Effector memory CD8-positive, alpha-beta T cell (primary cell): Measurements from ENCODE around the gene C9orf43.
"Not testable (repeated sequence)": the region's sequence is repeated elsewhere in the genome, so short reads cannot be mapped to it uniquely, and the experiment has no call there.

ENCODE experiments used
- ATAC-seq: fragments of 150-1000 bp; cut with Tn5 transposase; replicated peaks from 2 replicates; pipeline ENCODE4 v1.10.0; 2021; ENCODE audit warnings: mild to moderate bottlenecking, moderate library complexity
- DNase-seq, 3 experiments: peaks; one replicate each; pipeline ENCODE4 v3.0.0; 2021
- H3K27ac Mint-ChIP-seq, 2 donors: one replicate each; pipeline ENCODE4 v1.8.0; 2022; ENCODE audit warnings: mild to moderate bottlenecking in 2 of 2, mixed read lengths in 2 of 2, moderate library complexity in 2 of 2
- H3K27me3 Mint-ChIP-seq, 2 donors: one replicate each; pipeline ENCODE4 v1.8.0; 2022; ENCODE audit warnings: mixed read lengths in 2 of 2
- H3K36me3 Mint-ChIP-seq: one replicate; pipeline ENCODE4 v1.8.0; 2022; ENCODE audit warnings: mild to moderate bottlenecking, moderate library complexity, mixed read lengths; ENCODE audit not compliant: insufficient read depth
- H3K4me1 Mint-ChIP-seq, 2 donors: one replicate each; pipeline ENCODE4 v1.8.0; 2022; ENCODE audit warnings: low read depth in 2 of 2, mixed read lengths in 2 of 2
- H3K4me3 Mint-ChIP-seq, 2 donors: one replicate each; pipeline ENCODE4 v1.8.0; 2022; ENCODE audit warnings: mild to moderate bottlenecking in 2 of 2, mixed read lengths in 2 of 2, moderate library complexity in 2 of 2
- H3K9me3 Mint-ChIP-seq, 2 donors: one replicate each; pipeline ENCODE4 v1.8.0; 2022; ENCODE audit warnings: mixed read lengths in 2 of 2

Gene C9orf43

DNA sequence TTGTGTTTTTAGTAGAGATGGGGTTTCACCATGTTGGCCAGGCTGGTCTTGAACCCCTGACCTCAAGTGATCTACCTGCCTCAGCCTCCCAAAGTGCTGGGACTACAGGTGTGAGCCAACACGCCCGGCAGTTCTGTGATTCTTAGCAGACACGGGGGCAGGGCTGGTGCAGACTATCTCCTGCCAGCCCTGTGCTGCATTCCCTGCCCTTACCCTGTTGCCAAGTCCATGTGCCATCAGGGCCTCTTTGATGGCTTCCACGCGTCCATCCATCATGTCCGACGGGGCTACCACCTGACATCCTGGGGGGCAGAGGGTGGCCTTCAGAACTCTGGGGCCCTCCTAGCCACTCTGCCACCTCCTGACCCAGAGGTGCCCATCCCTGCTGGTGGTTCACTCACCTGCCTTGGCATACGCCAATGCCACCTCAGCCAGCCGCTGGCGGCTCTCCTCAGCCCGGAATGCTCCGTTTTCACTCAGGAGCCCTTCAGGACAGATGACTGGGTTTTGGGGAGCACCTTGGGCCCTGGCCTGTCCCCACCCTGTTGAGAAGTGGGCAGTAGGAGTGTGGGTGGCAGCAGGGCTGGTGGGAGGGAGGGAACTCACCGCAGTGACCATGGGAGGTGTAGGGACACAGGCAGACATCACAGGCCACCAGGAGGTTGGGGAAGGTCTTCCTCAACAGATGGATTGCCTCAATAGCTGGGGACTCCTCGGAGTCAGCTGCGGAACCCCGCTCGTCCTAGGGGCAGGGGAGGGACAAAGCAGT is 20.2 kb upstream of the C9orf43 start:
- DNase-seq (no peak), ATAC-seq (no peak)
- no peaks in the 10 kb centered on the region for H3K27me3 Mint-ChIP-seq
- H3K27ac Mint-ChIP-seq, result no peak overlapping the region
- no peak overlapping the region for H3K4me3 Mint-ChIP-seq
- no peaks in the 10 kb centered on the region for H3K9me3 Mint-ChIP-seq
- peaks cover 0 to 2% of the 10 kb centered on the region in 2 donors for H3K4me1 Mint-ChIP-seq
- H3K36me3 Mint-ChIP-seq, result peaks cover 12% of the 10 kb centered on the region

DNA sequence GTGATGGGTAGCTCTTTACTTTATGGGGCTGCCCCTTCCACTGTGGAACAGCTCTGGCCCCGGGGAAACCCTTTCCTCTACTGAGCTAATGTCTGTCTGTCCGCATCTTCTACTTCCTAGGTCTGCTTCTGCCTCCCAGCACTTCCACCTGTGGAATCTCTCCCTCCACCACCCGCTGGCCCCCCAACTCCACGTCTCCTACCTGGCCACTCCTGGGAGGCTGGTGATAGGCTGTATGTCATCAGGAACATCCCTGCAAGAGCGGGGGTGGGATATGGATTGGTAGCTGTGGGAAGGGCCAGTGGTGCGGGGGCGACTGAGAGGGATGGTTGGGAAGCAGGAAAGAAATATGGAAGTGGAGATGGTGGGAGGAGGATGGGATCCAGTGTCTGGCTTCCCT is 18.6 kb upstream of the C9orf43 start:
- Mint-ChIP-seq H3K27ac (no peak overlapping the region), H3K27me3 (no peaks in the 10 kb centered on the region), H3K4me3 (no peak overlapping the region), H3K36me3 (peaks cover 18% of the 10 kb centered on the region), H3K4me1 (peaks cover 0 to 7% of the 10 kb centered on the region in 2 donors), H3K9me3 (no peaks in the 10 kb centered on the region)
- ATAC-seq, result no peak
- DNase-seq, result no peak

DNA sequence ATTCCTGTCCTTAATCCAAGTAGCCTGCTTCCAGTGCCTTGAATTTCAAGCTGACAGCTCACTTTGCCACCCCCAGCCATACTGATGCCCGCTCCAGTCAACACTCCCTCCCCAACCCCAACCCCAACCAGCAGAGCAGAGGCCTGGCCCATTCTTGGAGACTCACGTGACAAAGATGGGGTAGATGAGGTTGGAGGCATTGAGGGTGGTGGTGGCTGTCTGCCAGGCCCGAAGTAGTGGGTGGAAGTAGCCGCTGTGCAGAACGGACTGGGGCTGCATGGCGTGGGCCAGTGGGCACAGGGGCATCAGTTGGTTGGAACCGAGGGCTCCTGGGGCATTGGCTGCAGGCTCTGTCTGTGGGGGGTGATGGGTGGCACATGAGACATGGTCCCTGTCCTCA is 17.3 kb upstream of the C9orf43 start:
- H3K27ac Mint-ChIP-seq, result no peak overlapping the region
- no peaks in the 10 kb centered on the region for H3K27me3 Mint-ChIP-seq
- H3K4me3 Mint-ChIP-seq, result no peak overlapping the region
- peaks cover 0 to 4% of the 10 kb centered on the region in 2 donors for H3K4me1 Mint-ChIP-seq
- DNase-seq, result no peak
- ATAC-seq, result no peak
- peaks cover 15% of the 10 kb centered on the region for H3K36me3 Mint-ChIP-seq
- H3K9me3 Mint-ChIP-seq, result no peaks in the 10 kb centered on the region

DNA sequence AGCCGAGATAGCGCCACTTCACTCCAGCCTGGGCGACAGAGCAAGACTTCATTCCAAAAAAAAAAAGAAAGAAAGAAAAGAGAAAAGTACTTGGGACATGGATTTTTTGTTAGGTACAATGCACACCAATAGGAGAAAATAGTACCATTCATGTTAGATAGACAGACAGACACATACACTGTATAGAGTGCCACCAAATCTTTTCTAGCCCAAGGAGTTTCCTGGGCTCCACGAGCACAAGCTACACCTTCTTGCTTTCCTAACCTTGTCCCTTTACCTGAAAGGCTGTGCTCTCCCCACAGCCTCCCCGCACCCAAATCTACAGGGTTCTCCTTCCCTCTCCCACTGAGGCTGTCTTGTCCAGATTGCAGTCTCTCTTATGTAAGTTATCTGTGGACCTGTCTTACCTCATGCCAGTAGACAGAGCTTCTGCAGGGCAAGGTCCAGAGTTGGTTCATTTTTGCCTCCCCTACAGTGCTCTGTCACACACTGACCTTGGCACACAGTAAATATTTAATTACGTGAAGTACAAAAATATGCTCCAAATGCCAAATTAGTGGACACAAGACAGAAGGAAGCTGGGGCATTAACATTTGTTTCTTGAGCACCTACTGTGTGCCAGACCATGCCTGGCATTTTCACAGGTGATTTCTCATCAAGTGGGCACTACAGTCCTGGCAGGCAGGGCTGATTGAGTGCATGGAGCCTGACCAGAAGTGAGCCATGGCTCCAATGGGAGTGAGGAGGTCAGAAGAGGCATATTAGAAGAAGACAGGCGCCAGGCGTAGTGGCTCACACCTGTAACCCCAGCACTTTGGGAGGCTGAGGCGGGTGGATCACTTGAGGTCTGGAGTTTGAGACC is 15.3 kb upstream of the C9orf43 start:
- DNase-seq (no peak), ATAC-seq (no peak)
- Mint-ChIP-seq H3K4me3 (no peak overlapping the region), H3K27ac (no peak overlapping the region), H3K4me1 (peaks cover 11 to 14% of the 10 kb centered on the region in 2 donors), H3K36me3 (peaks cover 13% of the 10 kb centered on the region), H3K9me3 (no peaks in the 10 kb centered on the region), H3K27me3 (no peaks in the 10 kb centered on the region)

DNA sequence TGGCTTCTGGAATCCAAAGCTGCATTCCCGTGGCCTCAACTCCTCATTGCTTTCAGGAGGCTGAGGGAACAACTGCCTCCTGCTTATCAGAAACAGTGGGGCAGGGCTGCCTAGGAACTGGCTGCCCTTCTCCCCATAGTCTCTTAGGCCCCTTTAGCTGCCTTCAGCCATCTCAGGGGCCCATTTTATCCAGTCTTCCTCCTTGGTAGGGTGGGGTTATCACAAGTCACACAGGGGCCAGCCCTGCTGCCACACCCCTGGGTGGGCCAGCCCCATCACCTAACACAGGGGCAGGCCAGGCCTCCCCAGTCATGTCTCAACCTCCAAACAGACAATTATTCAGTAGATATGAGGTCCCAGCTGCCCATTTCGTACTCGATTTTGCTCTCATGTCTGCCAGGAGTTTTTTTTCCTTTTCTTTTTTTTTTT is 13.3 kb upstream of the C9orf43 start:
- DNase-seq, result no peak
- H3K27me3 Mint-ChIP-seq, result no peaks in the 10 kb centered on the region
- peaks cover 16 to 19% of the 10 kb centered on the region in 2 donors for H3K4me1 Mint-ChIP-seq
- no peak for ATAC-seq
- peak overlapping the region in 1 of 2 donors; percentile 35 for H3K27ac Mint-ChIP-seq
- H3K36me3 Mint-ChIP-seq, result peaks cover 13% of the 10 kb centered on the region
- H3K9me3 Mint-ChIP-seq, result no peaks in the 10 kb centered on the region
- H3K4me3 Mint-ChIP-seq, result no peak overlapping the region

DNA sequence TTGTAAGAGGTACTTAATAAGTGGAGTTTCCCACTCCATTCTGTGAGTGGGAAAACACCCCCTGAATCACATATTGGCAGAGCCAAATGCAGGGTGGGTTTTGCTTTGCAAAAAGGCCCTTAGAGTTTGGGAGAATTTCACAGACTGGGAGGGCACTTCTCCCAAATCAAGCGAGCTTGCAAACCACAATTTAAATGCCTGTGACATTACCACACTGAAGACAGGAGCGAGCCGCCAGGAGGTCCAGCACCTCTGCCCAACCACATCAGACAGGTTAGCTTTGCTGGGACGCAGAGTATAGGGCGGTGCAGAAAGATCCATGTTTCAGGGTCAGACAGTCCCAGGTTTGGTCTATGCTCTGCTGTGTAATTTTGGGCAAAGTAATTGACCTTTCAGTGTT is 11.8 kb upstream of the C9orf43 start:
- DNase-seq, result no peak
- Mint-ChIP-seq H3K9me3 (no peaks in the 10 kb centered on the region), H3K27me3 (no peaks in the 10 kb centered on the region), H3K4me1 (peaks cover 16 to 19% of the 10 kb centered on the region in 2 donors), H3K27ac (no peak overlapping the region), H3K4me3 (peak overlapping the region in 1 of 2 donors; percentile 93), H3K36me3 (peaks cover 9% of the 10 kb centered on the region)
- ATAC-seq, result no peak

DNA sequence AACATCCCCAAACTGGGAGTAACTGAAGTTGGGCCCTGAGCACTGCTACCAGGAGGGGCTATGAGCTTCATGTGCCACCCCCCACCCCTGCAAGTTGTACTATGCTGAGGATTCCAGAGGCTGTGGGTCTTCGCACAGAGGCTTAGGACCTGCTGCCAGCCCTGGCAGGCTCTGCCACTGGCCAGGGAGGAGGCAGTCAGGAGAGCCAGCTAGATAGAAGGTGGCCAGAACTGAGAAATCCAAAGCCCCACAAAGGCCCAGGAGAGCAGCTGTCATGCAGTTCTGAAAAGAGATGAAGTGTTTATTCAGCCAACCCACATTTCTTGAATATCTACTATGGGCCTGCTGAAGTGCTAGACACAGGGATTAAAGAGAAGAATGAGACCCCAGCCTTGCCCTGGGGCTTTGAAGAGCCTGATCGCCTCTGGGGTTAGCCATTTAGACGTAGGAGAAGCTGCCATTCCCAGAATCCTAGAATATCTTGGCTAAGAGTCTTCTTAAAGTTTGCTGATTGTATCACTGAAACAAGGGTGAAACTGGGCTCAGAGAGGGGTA is 10.8 kb upstream of the C9orf43 start:
- Mint-ChIP-seq H3K27me3 (no peaks in the 10 kb centered on the region), H3K4me1 (peaks cover 16 to 19% of the 10 kb centered on the region in 2 donors), H3K27ac (peak overlapping the region in 1 of 2 donors; percentile 53), H3K4me3 (peak overlapping the region; percentile 90 to 93), H3K36me3 (peaks cover 12% of the 10 kb centered on the region), H3K9me3 (no peaks in the 10 kb centered on the region)
- ATAC-seq (no peak), DNase-seq (no peak)

DNA sequence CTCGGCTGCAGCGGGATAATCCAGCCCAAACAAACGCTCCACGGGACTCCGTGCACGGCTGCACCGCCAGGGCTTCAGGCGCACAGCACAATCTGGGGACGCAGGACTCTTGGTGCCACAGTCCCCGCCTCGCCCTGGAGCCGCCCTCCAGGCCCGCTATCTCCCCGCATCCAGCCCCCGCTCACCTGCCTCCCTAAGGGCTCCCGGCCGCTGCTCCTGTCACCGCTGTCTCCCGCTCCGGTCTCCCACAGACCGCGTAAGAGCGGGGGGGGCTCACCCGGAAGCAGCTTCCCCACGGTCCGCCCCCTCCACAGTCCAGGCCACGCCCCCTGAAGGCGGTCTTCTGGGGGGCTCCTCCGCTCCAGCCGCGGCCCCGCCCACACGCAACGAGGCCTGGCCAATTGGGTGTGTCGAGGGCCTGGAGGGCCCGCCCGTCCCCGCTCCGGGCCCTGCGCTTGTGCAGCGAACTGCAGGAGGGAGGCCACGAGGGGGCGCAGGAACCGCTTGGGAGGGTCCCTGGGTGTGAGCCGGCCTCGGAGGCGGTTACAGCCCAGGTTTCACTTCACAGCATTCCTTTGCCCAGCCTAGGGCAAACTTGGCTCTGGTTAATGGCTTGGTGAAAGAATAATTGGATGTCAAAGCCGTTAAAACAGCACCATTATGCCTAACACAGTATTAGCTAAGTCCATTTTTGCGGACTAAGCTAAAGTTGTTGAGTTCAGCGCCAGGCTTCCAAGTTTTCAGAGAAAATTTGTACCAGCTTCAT is 9.3 kb upstream of the C9orf43 start, which contains the start of gene ALAD:
Gene ALAD, minus strand, starts transcription at position 258 of the 766 bp plus-strand sequence. CDS start 7,725 bp downstream, outside the sequence.
- Mint-ChIP-seq H3K27me3 (no peaks in the 10 kb centered on the region), H3K4me1 (peaks cover 16 to 19% of the 10 kb centered on the region in 2 donors), H3K27ac (peak within 1 kb of the TSS; percentile 78 to 86), H3K36me3 (peaks cover 8% of the 10 kb centered on the region), H3K4me3 (peak within 1 kb of the TSS; percentile 90 to 93), H3K9me3 (no peaks in the 10 kb centered on the region)
- DNase-seq (peak; percentile 98 to 99 (median 99)), ATAC-seq (peak; percentile 97)

DNA sequence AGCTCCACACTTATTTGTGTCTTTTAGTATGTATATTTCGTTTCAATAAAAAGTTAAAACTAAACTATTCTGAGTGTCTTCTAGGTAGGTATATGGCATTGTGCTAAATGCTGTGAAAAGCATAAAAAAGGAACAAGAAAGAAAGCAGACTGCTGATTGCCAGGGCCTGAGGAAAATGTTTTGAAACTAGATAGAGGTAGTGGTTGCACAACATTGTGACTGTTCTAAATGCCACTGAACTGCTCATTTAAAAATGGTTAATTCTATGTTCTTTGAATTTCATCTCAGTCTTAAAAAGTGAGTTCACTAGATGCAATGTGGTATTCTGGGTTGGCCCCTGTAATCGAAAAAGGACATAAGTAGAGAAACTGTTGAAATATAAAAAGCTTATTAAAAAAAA is 6.9 kb upstream of the C9orf43 start:
- H3K36me3 Mint-ChIP-seq, result peaks cover 22% of the 10 kb centered on the region
- H3K4me3 Mint-ChIP-seq, result no peak overlapping the region
- H3K9me3 Mint-ChIP-seq, result no peaks in the 10 kb centered on the region
- no peaks in the 10 kb centered on the region for H3K27me3 Mint-ChIP-seq
- no peak for ATAC-seq
- peak overlapping the region in 1 of 2 donors; percentile 91 for H3K27ac Mint-ChIP-seq
- no peak for DNase-seq
- peaks cover 28 to 30% of the 10 kb centered on the region in 2 donors for H3K4me1 Mint-ChIP-seq

DNA sequence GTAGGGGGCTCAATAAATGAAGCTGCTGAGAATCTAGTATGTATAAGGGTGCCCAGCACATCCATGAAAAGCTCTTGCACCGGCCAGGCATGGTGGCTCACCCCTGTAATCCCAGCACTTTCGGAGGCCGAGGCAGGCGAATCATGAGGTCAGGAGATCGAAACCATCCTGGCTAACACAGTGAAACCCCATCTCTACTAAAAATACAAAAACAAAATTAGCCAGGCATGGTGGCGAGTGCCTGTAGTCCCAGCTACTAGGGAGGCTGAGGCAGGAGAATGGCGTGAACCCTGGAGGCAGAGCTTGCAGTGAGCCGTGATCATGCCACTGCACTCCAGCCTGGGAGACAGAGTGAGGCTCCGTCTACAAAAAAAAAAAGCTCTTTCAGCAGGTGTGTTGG is 4.2 kb upstream of the C9orf43 start:
- not testable (repeated sequence) for H3K27me3 Mint-ChIP-seq, H3K9me3 Mint-ChIP-seq, H3K4me3 Mint-ChIP-seq, DNase-seq, ATAC-seq
- peaks cover 49% of the 10 kb centered on the region for H3K36me3 Mint-ChIP-seq
- H3K4me1 Mint-ChIP-seq, result peaks cover 28 to 29% of the 10 kb centered on the region in 2 donors
- H3K27ac Mint-ChIP-seq, result peak overlapping the region; percentile 16 to 84

DNA sequence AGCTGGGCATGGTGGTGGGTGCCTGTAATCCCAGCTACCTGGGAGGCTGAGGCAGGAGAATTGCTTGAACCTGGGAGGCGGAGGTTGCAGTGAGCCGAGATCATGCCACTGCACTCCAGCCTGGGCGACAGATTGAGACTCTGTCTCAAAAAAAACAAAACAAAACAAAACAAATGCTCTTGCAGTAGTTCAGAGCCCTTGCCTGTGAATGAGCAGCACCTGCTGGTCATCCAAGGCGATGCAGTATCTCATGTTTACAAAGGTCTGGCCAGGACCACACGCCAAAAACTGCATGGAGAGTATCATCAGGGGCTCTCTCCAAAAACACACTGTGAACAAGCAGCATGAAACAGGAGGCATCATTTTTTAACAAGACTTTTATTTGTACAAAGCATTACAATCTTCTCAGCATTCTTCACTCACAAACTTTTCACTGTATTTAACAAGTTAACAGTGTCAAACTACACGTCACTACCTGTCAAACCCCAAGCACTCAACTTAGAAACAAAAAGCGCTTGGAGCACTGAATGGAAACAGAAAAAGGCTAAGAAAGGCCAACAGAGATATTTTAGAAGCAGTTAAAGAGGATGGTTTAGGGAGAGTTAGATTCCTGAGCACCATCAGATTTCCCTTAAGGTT is 3.6 kb upstream of the C9orf43 start:
- H3K36me3 Mint-ChIP-seq, result peaks cover 50% of the 10 kb centered on the region
- DNase-seq (peak; percentile 44 to 56 (median 48)), ATAC-seq (peak; percentile 7)
- H3K27ac Mint-ChIP-seq, result peak overlapping the region; percentile 16 to 84
- peaks cover 23 to 25% of the 10 kb centered on the region in 2 donors for H3K4me1 Mint-ChIP-seq
- H3K4me3 Mint-ChIP-seq, result peak overlapping the region; percentile 18 to 37
- not testable (repeated sequence) for H3K9me3 Mint-ChIP-seq, H3K27me3 Mint-ChIP-seq

DNA sequence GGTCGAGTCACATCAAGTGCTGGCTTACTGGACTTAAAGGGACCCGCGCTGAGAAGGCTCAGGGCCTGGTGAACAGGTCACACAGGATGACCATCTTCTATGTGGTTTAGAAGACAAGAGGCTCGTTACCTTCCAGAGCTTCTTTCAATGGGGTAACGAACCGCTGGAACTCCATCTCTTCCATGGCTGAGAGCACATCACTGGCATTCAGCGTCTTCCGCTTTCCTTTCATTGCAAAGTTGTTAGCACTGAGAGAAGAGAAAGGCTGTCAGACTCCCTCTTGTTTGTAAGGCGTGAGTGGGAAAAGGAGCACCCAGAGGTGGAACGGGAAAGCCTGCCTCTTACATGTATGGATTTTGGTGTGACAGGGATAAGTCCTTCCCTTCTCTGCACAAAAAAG is 1.1 kb upstream of the C9orf43 start:
- H3K27ac Mint-ChIP-seq, result peak overlapping the region; percentile 98 to 99
- peaks cover 23 to 25% of the 10 kb centered on the region in 2 donors for H3K4me1 Mint-ChIP-seq
- ATAC-seq, result no peak
- no peaks in the 10 kb centered on the region for H3K27me3 Mint-ChIP-seq
- no peaks in the 10 kb centered on the region for H3K9me3 Mint-ChIP-seq
- no peak for DNase-seq
- H3K4me3 Mint-ChIP-seq, result peak overlapping the region; percentile 98
- H3K36me3 Mint-ChIP-seq, result peaks cover 49% of the 10 kb centered on the region
